ENCODE results near the gene LPAR3.

The LPAR3 gene

DNA sequence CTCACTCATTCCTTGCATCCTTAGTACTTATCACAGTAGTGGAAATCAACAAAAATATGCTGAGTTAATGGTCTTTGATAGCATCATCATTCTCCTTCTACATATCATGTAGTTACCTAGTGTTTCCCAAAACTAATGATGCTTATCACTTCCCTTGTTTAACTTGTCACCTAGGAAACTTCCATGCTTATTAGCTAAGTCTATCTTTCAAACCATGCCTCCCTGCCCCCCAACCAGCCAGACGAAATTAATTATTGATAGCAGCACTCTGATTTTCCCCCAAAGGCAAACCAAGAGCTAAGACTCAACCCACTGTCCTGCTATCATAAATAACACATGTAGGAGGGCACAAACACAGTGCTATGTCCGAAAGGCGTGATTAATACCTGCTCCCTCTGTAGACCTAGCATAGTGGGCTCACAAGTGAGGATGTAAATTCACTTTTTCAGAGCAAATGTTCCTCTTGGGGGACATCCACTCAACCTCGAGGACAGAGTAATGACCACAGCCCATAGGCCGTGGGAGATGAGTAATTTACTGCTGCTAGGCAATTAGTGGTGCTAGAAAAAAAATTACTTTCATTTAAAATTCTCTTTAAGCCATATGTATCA, 25.8 kb upstream of the LPAR3 start:
- Histone ChIP-seq H3K36me3 (ENCODE audit: control insufficient read depth in 2 of 2, insufficient read depth in 1 of 2, low read length in 2 of 2) (no peaks in the 10 kb centered on the region), H3K4me3 (ENCODE audit: low read depth, low read length) (no peak overlapping the region), H3K4me1 (ENCODE audit: control insufficient read depth, insufficient read depth, low read length) (peaks cover under 1% of the 10 kb centered on the region; the same call in 1 of the 2 replicates), H3K27ac (ENCODE audit: extremely low read depth, low read depth, low read length) (no peak overlapping the region), H3K9me3 (ENCODE audit: control insufficient read depth, insufficient read depth, low read depth, low read length) (no peaks in the 10 kb centered on the region)
- TF ChIP-seq, protein P1, sequence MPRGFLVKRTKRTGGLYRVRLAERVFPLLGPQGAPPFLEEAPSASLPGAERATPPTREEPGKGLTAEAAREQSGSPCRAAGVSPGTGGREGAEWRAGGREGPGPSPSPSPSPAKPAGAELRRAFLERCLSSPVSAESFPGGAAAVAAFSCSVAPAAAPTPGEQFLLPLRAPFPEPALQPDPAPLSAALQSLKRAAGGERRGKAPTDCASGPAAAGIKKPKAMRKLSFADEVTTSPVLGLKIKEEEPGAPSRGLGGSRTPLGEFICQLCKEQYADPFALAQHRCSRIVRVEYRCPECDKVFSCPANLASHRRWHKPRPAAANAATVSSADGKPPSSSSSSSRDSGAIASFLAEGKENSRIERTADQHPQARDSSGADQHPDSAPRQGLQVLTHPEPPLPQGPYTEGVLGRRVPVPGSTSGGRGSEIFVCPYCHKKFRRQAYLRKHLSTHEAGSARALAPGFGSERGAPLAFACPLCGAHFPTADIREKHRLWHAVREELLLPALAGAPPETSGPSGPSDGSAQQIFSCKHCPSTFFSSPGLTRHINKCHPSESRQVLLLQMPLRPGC (tag by site-specific recombination; IDR thresholded peaks at IDR 0.05), result no peak
- TF ChIP-seq GLI4 (tag by site-specific recombination; IDR thresholded peaks at IDR 0.05), result no peak
- TF ChIP-seq, protein P2, sequence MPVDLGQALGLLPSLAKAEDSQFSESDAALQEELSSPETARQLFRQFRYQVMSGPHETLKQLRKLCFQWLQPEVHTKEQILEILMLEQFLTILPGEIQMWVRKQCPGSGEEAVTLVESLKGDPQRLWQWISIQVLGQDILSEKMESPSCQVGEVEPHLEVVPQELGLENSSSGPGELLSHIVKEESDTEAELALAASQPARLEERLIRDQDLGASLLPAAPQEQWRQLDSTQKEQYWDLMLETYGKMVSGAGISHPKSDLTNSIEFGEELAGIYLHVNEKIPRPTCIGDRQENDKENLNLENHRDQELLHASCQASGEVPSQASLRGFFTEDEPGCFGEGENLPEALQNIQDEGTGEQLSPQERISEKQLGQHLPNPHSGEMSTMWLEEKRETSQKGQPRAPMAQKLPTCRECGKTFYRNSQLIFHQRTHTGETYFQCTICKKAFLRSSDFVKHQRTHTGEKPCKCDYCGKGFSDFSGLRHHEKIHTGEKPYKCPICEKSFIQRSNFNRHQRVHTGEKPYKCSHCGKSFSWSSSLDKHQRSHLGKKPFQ (tag by site-specific recombination; IDR thresholded peaks at IDR 0.05), result no peak
- TF ChIP-seq ZSCAN30 (tag by site-specific recombination; IDR thresholded peaks at IDR 0.05), result no peak
- no peak for TF ChIP-seq SP2 (tag by site-specific recombination; IDR thresholded peaks at IDR 0.05)
- TF ChIP-seq, protein P3, sequence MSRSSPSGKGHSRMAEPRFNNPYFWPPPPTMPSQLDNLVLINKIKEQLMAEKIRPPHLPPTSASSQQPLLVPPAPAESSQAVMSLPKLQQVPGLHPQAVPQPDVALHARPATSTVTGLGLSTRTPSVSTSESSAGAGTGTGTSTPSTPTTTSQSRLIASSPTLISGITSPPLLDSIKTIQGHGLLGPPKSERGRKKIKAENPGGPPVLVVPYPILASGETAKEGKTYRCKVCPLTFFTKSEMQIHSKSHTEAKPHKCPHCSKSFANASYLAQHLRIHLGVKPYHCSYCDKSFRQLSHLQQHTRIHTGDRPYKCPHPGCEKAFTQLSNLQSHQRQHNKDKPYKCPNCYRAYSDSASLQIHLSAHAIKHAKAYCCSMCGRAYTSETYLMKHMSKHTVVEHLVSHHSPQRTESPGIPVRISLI (tag by site-specific recombination; IDR thresholded peaks at IDR 0.05), result no peak
- TF ChIP-seq ZNF558 (tag by site-specific recombination; IDR thresholded peaks at IDR 0.05), result no peak
- TF ChIP-seq ZNF133 (tag by site-specific recombination; IDR thresholded peaks at IDR 0.05), result no peak
- no peak for TF ChIP-seq ZNF501 (tag by site-specific recombination; IDR thresholded peaks at IDR 0.05)
- TF ChIP-seq ZNF266 (tag by site-specific recombination; IDR thresholded peaks at IDR 0.05; ENCODE audit: low read depth), result no peak
- TF ChIP-seq ZNF146 (tag by site-specific recombination; IDR thresholded peaks at IDR 0.05), result no peak
- TF ChIP-seq ZNF777 (tag by site-specific recombination; IDR thresholded peaks at IDR 0.05; ENCODE audit: borderline replicate concordance), result no peak
- TF ChIP-seq ZNF292 (tag by site-specific recombination; IDR thresholded peaks at IDR 0.05; ENCODE audit: borderline replicate concordance, low read depth), result no peak
- no peak for TF ChIP-seq ZNF37A (tag by site-specific recombination; IDR thresholded peaks at IDR 0.05)
- TF ChIP-seq, protein P4, sequence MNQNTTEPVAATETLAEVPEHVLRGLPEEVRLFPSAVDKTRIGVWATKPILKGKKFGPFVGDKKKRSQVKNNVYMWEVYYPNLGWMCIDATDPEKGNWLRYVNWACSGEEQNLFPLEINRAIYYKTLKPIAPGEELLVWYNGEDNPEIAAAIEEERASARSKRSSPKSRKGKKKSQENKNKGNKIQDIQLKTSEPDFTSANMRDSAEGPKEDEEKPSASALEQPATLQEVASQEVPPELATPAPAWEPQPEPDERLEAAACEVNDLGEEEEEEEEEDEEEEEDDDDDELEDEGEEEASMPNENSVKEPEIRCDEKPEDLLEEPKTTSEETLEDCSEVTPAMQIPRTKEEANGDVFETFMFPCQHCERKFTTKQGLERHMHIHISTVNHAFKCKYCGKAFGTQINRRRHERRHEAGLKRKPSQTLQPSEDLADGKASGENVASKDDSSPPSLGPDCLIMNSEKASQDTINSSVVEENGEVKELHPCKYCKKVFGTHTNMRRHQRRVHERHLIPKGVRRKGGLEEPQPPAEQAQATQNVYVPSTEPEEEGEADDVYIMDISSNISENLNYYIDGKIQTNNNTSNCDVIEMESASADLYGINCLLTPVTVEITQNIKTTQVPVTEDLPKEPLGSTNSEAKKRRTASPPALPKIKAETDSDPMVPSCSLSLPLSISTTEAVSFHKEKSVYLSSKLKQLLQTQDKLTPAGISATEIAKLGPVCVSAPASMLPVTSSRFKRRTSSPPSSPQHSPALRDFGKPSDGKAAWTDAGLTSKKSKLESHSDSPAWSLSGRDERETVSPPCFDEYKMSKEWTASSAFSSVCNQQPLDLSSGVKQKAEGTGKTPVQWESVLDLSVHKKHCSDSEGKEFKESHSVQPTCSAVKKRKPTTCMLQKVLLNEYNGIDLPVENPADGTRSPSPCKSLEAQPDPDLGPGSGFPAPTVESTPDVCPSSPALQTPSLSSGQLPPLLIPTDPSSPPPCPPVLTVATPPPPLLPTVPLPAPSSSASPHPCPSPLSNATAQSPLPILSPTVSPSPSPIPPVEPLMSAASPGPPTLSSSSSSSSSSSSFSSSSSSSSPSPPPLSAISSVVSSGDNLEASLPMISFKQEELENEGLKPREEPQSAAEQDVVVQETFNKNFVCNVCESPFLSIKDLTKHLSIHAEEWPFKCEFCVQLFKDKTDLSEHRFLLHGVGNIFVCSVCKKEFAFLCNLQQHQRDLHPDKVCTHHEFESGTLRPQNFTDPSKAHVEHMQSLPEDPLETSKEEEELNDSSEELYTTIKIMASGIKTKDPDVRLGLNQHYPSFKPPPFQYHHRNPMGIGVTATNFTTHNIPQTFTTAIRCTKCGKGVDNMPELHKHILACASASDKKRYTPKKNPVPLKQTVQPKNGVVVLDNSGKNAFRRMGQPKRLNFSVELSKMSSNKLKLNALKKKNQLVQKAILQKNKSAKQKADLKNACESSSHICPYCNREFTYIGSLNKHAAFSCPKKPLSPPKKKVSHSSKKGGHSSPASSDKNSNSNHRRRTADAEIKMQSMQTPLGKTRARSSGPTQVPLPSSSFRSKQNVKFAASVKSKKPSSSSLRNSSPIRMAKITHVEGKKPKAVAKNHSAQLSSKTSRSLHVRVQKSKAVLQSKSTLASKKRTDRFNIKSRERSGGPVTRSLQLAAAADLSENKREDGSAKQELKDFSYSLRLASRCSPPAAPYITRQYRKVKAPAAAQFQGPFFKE (tag by site-specific recombination; IDR thresholded peaks at IDR 0.05; ENCODE audit: borderline replicate concordance), result no peak
- TF ChIP-seq ZNF221 (tag by site-specific recombination; IDR thresholded peaks at IDR 0.05; ENCODE audit: borderline replicate concordance), result no peak
- TF ChIP-seq ZNF785 (tag by site-specific recombination; IDR thresholded peaks at IDR 0.05), result no peak
- TF ChIP-seq ZNF529 (tag by site-specific recombination; IDR thresholded peaks at IDR 0.05; ENCODE audit: insufficient replicate concordance), result no peak
- TF ChIP-seq, protein P5, sequence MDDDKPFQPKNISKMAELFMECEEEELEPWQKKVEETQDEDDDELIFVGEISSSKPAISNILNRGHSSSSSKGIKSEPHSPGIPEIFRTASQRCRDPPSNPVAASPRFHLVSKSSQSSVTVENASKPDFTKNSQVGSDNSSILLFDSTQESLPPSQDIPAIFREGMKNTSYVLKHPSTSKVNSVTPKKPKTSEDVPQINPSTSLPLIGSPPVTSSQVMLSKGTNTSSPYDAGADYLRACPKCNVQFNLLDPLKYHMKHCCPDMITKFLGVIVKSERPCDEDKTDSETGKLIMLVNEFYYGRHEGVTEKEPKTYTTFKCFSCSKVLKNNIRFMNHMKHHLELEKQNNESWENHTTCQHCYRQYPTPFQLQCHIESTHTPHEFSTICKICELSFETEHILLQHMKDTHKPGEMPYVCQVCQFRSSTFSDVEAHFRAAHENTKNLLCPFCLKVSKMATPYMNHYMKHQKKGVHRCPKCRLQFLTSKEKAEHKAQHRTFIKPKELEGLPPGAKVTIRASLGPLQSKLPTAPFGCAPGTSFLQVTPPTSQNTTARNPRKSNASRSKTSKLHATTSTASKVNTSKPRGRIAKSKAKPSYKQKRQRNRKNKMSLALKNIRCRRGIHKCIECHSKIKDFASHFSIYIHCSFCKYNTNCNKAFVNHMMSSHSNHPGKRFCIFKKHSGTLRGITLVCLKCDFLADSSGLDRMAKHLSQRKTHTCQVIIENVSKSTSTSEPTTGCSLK (tag by site-specific recombination; IDR thresholded peaks at IDR 0.05), result no peak
- no peak for TF ChIP-seq ZNF837 (tag by site-specific recombination; IDR thresholded peaks at IDR 0.05)
- ChIA-PET POLR2A (no interaction called here), CTCF (interaction anchor here (0.8 to 2.1 kb wide), 3 partner anchors 26 to 340 kb away, joined by 3 to 7 read pairs (median 3); partner anchors contain the start of gene C1orf52)
